Tibial nerve (tissue), 4 donors: ENCODE results near the gene PSPN.

ENCODE experiments used
- CTCF ChIP-seq, 5 experiments: fragments of 200-600 bp in 3 of 5; fragments of 450-650 bp in 2 of 5; sonication (generic) in 3 of 5; IDR thresholded peaks; one replicate each; pipeline ENCODE4 v1.5.1; 2016 to 2019; ENCODE audit warnings: antibody characterized with exemption in 5 of 5, mild to moderate bottlenecking in 3 of 5, moderate library complexity in 2 of 5
- EP300 ChIP-seq, 2 donors: sonication (generic); formaldehyde crosslinking; IDR thresholded peaks; one replicate each; pipeline ENCODE4 v1.6.1; 2017; ENCODE audit warnings: antibody characterized with exemption in 2 of 2, mild to moderate bottlenecking in 1 of 2

GRCh38 chr19:6372594-6373095 lies 3.1 kb downstream of the PSPN start, which contains the start of gene ALKBH7:
- peak in 2 of 5 experiments; percentile 8 to 36 for TF ChIP-seq CTCF (IDR thresholded peaks at IDR 0.05)
- peak; percentile 41 to 86 for TF ChIP-seq EP300 (IDR thresholded peaks at IDR 0.05)
